Sigmoid colon (tissue), 4 donors: Measurements from ENCODE around the gene CCL4.
"Not testable (repeated sequence)": the region's sequence is repeated elsewhere in the genome, so short reads cannot be mapped to it uniquely, and the experiment has no call there.

ENCODE experiments used
- POLR2A ChIP-seq, 2 donors: fragments of 450-650 bp; IDR thresholded peaks; one replicate each; pipeline ENCODE4 v1.6.1; 2016; ENCODE audit warnings: antibody characterized with exemption in 2 of 2, mild to moderate bottlenecking in 2 of 2, moderate library complexity in 2 of 2
- POLR2AphosphoS5 ChIP-seq, 4 donors: sonication (generic); formaldehyde crosslinking; IDR thresholded peaks; one replicate each; pipeline ENCODE4 v1.6.1; 2017; ENCODE audit warnings: antibody characterized with exemption in 4 of 4
- TF ChIP-seq, protein P1 (sequence below), 4 experiments: fragments of 450-650 bp in 3 of 4; fragments of 200-600 bp in 1 of 4; IDR thresholded peaks; one replicate each; pipeline ENCODE4 v1.5.1; 2016 to 2019; ENCODE audit warnings: antibody characterized with exemption in 4 of 4, mild to moderate bottlenecking in 3 of 4, moderate library complexity in 2 of 4

- TF ChIP-seq POLR2A, POLR2AphosphoS5 (IDR thresholded peaks at IDR 0.05): not testable (repeated sequence)
- TF ChIP-seq, protein P1, sequence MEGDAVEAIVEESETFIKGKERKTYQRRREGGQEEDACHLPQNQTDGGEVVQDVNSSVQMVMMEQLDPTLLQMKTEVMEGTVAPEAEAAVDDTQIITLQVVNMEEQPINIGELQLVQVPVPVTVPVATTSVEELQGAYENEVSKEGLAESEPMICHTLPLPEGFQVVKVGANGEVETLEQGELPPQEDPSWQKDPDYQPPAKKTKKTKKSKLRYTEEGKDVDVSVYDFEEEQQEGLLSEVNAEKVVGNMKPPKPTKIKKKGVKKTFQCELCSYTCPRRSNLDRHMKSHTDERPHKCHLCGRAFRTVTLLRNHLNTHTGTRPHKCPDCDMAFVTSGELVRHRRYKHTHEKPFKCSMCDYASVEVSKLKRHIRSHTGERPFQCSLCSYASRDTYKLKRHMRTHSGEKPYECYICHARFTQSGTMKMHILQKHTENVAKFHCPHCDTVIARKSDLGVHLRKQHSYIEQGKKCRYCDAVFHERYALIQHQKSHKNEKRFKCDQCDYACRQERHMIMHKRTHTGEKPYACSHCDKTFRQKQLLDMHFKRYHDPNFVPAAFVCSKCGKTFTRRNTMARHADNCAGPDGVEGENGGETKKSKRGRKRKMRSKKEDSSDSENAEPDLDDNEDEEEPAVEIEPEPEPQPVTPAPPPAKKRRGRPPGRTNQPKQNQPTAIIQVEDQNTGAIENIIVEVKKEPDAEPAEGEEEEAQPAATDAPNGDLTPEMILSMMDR (IDR thresholded peaks at IDR 0.05), result not testable (repeated sequence)
Observed at GRCh38 chr17:36083691-36084090, 19.9 kb upstream of the CCL4 start.
